H1 (cell line): ENCODE results near the gene CCR9. TPM values are rescaled to one million over a fixed set of nuclear protein-coding genes. Genes with fewer than 3 reads are reported as not detected.

Source experiments
- CTCF ChIA-PET: fragments of 300-600 bp; sonication (Branson Sonifier 250); formaldehyde crosslinking; loops from one replicate; lab custom pipeline; 2021; ENCODE audit not compliant: partially characterized antibody; lab: Charles Lee
- POLR2A ChIA-PET: fragments of 300-600 bp; sonication (Branson Sonifier 250); formaldehyde crosslinking; loops from one replicate; lab custom pipeline; 2021; ENCODE audit warnings: inconsistent platforms; ENCODE audit not compliant: partially characterized antibody; lab: Charles Lee
- DNase-seq, 2 experiments: peaks; one replicate each; pipeline versions ENCODE4 v3.0.0 to v3.0.0-alpha.2; 2010 to 2022; ENCODE audit warnings: low spot score in 2 of 2, low read depth in 1 of 2, mixed read lengths in 1 of 2
- FAIRE-seq: peaks from 2 replicates; lab custom pipeline; 2011; peaks lifted over from hg19 to GRCh38; lab: Jason Lieb, UNC
- H2AFZ ChIP-seq: 2 replicates; pipeline ENCODE4 v1.8.1; 2012; ENCODE audit warnings: low read length, inconsistent platforms
- H2AK5ac ChIP-seq: 2 replicates; pipeline ENCODE4 v1.6.1; 2013; ENCODE audit warnings: low read depth, low read length
- H2BK120ac ChIP-seq: replicated peaks from 2 replicates; pipeline ENCODE3; 2013; ENCODE audit warnings: low read depth, low read length, inconsistent platforms
- H2BK12ac ChIP-seq: 2 replicates; pipeline ENCODE4 v1.6.1; 2013; ENCODE audit warnings: low read depth, low read length
- H2BK15ac ChIP-seq: 2 replicates; pipeline ENCODE4 v1.6.1; 2013; ENCODE audit warnings: low read length
- H2BK20ac ChIP-seq: 2 replicates; pipeline ENCODE4 v1.6.1; 2013; ENCODE audit warnings: low read length
- H2BK5ac ChIP-seq: 2 replicates; pipeline ENCODE4 v1.6.1; 2013; ENCODE audit warnings: low read depth, low read length
- H3K14ac ChIP-seq: 2 replicates; pipeline ENCODE4 v1.6.1; 2013; ENCODE audit warnings: inconsistent platforms; ENCODE audit not compliant: insufficient read length
- H3K18ac ChIP-seq: 2 replicates; pipeline ENCODE4 v1.6.1; 2013; ENCODE audit warnings: low read length; ENCODE audit errors: extremely low read depth
- H3K23ac ChIP-seq: 2 replicates; pipeline ENCODE4 v1.6.1; 2013; ENCODE audit warnings: inconsistent platforms; ENCODE audit not compliant: insufficient read length
- H3K23me2 ChIP-seq: 2 replicates; pipeline ENCODE4 v1.6.1; 2013; ENCODE audit warnings: low read depth, low read length
- H3K27ac ChIP-seq: 2 replicates; pipeline ENCODE4 v1.6.1; 2011; ENCODE audit warnings: low read depth, low read length, inconsistent platforms
- H3K27me3 ChIP-seq, 4 experiments: replicated peaks in 1 of 4; 1 replicate in 1 of 4; 2 replicates in 3 of 4; pipeline versions ENCODE4 v1.6.1 to v1.8.1; 2011 to 2013; ENCODE audit warnings: low read length in 3 of 4, mild to moderate bottlenecking in 3 of 4, inconsistent platforms in 2 of 4, mixed read lengths in 2 of 4, moderate library complexity in 1 of 4; ENCODE audit not compliant: control insufficient read depth in 3 of 4, insufficient read depth in 3 of 4; ENCODE audit errors: extremely low read depth in 1 of 4
- H3K36me3 ChIP-seq, 4 experiments: 2 replicates each; pipeline versions ENCODE4 v1.6.1 to v1.8.1; 2011 to 2013; ENCODE audit warnings: mild to moderate bottlenecking in 4 of 4, low read length in 3 of 4, moderate library complexity in 2 of 4, control low read depth in 1 of 4, inconsistent platforms in 1 of 4; ENCODE audit not compliant: insufficient read depth in 4 of 4, control insufficient read depth in 2 of 4
- H3K4ac ChIP-seq: replicated peaks from 2 replicates; pipeline ENCODE3; 2013; ENCODE audit warnings: low read length, low read depth, mixed read lengths, inconsistent platforms; ENCODE audit not compliant: insufficient read length
- H3K4me1 ChIP-seq, 4 experiments: replicated peaks in 1 of 4; 1 replicate in 1 of 4; 2 replicates in 3 of 4; pipeline versions ENCODE4 v1.6.1 to v1.8.1; 2011 to 2013; ENCODE audit warnings: low read length in 3 of 4, inconsistent platforms in 2 of 4, mixed read lengths in 1 of 4; ENCODE audit not compliant: insufficient read depth in 4 of 4, control insufficient read depth in 3 of 4
- H3K4me2 ChIP-seq, 2 experiments: 2 replicates each; pipeline versions ENCODE4 v1.6.1 to v1.8.1; 2011 to 2013; ENCODE audit warnings: low read depth in 2 of 2, low read length in 2 of 2, control low read depth in 1 of 2, inconsistent platforms in 1 of 2, mild to moderate bottlenecking in 1 of 2; ENCODE audit not compliant: insufficient read depth in 1 of 2
- H3K4me3 ChIP-seq, 4 experiments: fragments of 200-600, 300-600 bp in 1 of 4; sonication (generic), shearing (Covaris generic), sonication (Bioruptor Twin) in 1 of 4; 2 replicates each; pipeline versions ENCODE4 v1.5.1 to v1.8.1; 2011 to 2016; ENCODE audit warnings: low read length in 4 of 4, low read depth in 3 of 4, control low read depth in 2 of 4, inconsistent platforms in 2 of 4, mild to moderate bottlenecking in 2 of 4, mixed read lengths in 1 of 4, moderate library complexity in 1 of 4; ENCODE audit not compliant: insufficient read depth in 2 of 4; ENCODE audit errors: extremely low read depth in 1 of 4
- H3K56ac ChIP-seq: replicated peaks from 2 replicates; pipeline ENCODE3; 2013; ENCODE audit warnings: low read depth, mild to moderate bottlenecking, mixed read lengths, low read length, inconsistent platforms; ENCODE audit not compliant: insufficient read length
- H3K79me1 ChIP-seq: 2 replicates; pipeline ENCODE4 v1.6.1; 2013; ENCODE audit warnings: low read depth, low read length, control low read depth
- H3K79me2 ChIP-seq, 2 experiments: 2 replicates each; pipeline versions ENCODE4 v1.6.1 to v1.8.1; 2012 to 2013; ENCODE audit warnings: low read length in 2 of 2, mild to moderate bottlenecking in 2 of 2, inconsistent platforms in 1 of 2; ENCODE audit not compliant: insufficient read depth in 2 of 2, control insufficient read depth in 1 of 2
- H3K9ac ChIP-seq, 4 experiments: replicated peaks in 1 of 4; 1 replicate in 1 of 4; 2 replicates in 3 of 4; pipeline versions ENCODE4 v1.6.1 to v1.8.1; 2011 to 2013; ENCODE audit warnings: low read depth in 3 of 4, low read length in 3 of 4, control low read depth in 2 of 4, mild to moderate bottlenecking in 2 of 4, moderate library complexity in 2 of 4, inconsistent platforms in 1 of 4; ENCODE audit errors: extremely low read depth in 1 of 4
- H3K9me3 ChIP-seq, 2 experiments: 2 replicates each; pipeline versions ENCODE4 v1.6.1 to v1.8.1; 2012 to 2013; ENCODE audit warnings: mild to moderate bottlenecking in 2 of 2, moderate library complexity in 2 of 2, control low read depth in 1 of 2, inconsistent platforms in 1 of 2, low read depth in 1 of 2, low read length in 1 of 2, mixed read lengths in 1 of 2; ENCODE audit not compliant: insufficient read depth in 2 of 2
- H4K20me1 ChIP-seq, 2 experiments: replicated peaks in 1 of 2; 2 replicates each; pipeline versions ENCODE3 to v1.8.1; 2011 to 2013; ENCODE audit warnings: inconsistent platforms in 2 of 2, low read length in 2 of 2, mild to moderate bottlenecking in 1 of 2; ENCODE audit not compliant: insufficient read depth in 2 of 2, control insufficient read depth in 1 of 2
- H4K5ac ChIP-seq: 2 replicates; pipeline ENCODE4 v1.6.1; 2013; ENCODE audit warnings: low read length, low read depth, mixed read lengths, inconsistent platforms; ENCODE audit not compliant: insufficient read length
- H4K8ac ChIP-seq: 2 replicates; pipeline ENCODE4 v1.8.0; 2013; ENCODE audit warnings: mild to moderate bottlenecking, moderate library complexity, low read length, inconsistent platforms; ENCODE audit not compliant: insufficient read depth; ENCODE audit errors: extremely low read depth
- H4K91ac ChIP-seq: replicated peaks from 2 replicates; pipeline ENCODE3; 2013; ENCODE audit warnings: low read length, mixed read lengths, inconsistent platforms; ENCODE audit not compliant: insufficient read length
- ATF2 ChIP-seq: IDR thresholded peaks from 2 replicates; pipeline ENCODE4 v1.6.1; 2012; ENCODE audit warnings: low read length, inconsistent platforms
- CBX5 ChIP-seq: fragments of 300-800, 300-1000 bp; sonication (generic); IDR thresholded peaks from 2 replicates; pipeline ENCODE4 v1.7.1; 2016; ENCODE audit warnings: antibody characterized with exemption, low read length, low read depth
- CHD1 ChIP-seq: IDR thresholded peaks from 2 replicates; pipeline ENCODE4 v1.6.1; 2012; ENCODE audit warnings: low read depth, low read length, improper control_type of control experiment
- CHD2 ChIP-seq: IDR thresholded peaks from 2 replicates; pipeline ENCODE4 v1.6.1; 2012; ENCODE audit warnings: low read length, improper control_type of control experiment
- EGR1 ChIP-seq: IDR thresholded peaks from 2 replicates; pipeline ENCODE4 v1.6.1; 2011; ENCODE audit warnings: low read depth, low read length, borderline replicate concordance
- NRF1 ChIP-seq: IDR thresholded peaks from 2 replicates; pipeline ENCODE4 v1.6.1; 2011; ENCODE audit warnings: mild to moderate bottlenecking, low read depth, low read length, improper control_type of control experiment
- POLR2AphosphoS5 ChIP-seq: IDR thresholded peaks from 2 replicates; pipeline ENCODE4 v1.6.1; 2011; ENCODE audit warnings: low read depth, low read length
- RXRA ChIP-seq: IDR thresholded peaks from 2 replicates; pipeline ENCODE4 v1.6.1; 2011; ENCODE audit warnings: low read depth, mild to moderate bottlenecking, low read length, moderate library complexity; ENCODE audit not compliant: insufficient read depth
- SIRT6 ChIP-seq: IDR thresholded peaks from one replicate; pipeline ENCODE4 v1.7.1; 2012; ENCODE audit warnings: low read length, inconsistent platforms
- SP1 ChIP-seq: IDR thresholded peaks from 2 replicates; pipeline ENCODE4 v1.6.1; 2011; ENCODE audit warnings: low read depth, low read length
- SRF ChIP-seq: IDR thresholded peaks from 2 replicates; pipeline ENCODE4 v1.6.1; 2011; ENCODE audit warnings: mild to moderate bottlenecking, low read depth, low read length, moderate library complexity
- YY1 ChIP-seq: IDR thresholded peaks from 2 replicates; pipeline ENCODE4 v1.6.1; 2011; ENCODE audit warnings: low read depth, mild to moderate bottlenecking, low read length
- WGBS, 2 experiments: shearing (Covaris generic) in 1 of 2; methylation state at CpG; one replicate each; pipeline versions ENCODE4 v1.1.6 to v1.1.7; 2013 to 2015; ENCODE audit warnings: low lambda C conversion rate in 2 of 2, mixed read lengths in 2 of 2, inconsistent platforms in 1 of 2, low coverage in 1 of 2, missing lambda C conversion rate in 1 of 2; ENCODE audit not compliant: insufficient replicate concordance in 2 of 2, insufficient coverage in 1 of 2, insufficient read length in 1 of 2; ENCODE audit errors: extremely low coverage in 1 of 2, missing lambda C conversion rate in 1 of 2; 5-methylcytosine and 5-hydroxymethylcytosine counted together
- polyA plus RNA-seq, 7 experiments: library from polyadenylated mRNA; depleted of rRNA in 3 of 7; stranded (reverse) in 5 of 7; unstranded in 2 of 7; fragments of >200 nt in 5 of 7; fragments of 200-250 nt in 2 of 7; gene quantifications; 1 replicate in 5 of 7; 2 replicates in 1 of 7; 4 replicates in 1 of 7; pipeline versions ENCODE4 v1.2.1 to v1.2.3, GENCODE V29; 2011 to 2013; ENCODE audit warnings: missing spikeins in 2 of 7, mixed read lengths in 2 of 7
- total RNA-seq: library from RNA; stranded (reverse); fragmentation: NEBNext Ultra II Directional; extraction: Animal tissue kit (Norgen Biotek cat#: 25700); gene quantifications from 2 replicates; pipeline ENCODE4 v1.2.1, GENCODE V29; 2021
- TF ChIP-seq, protein P1 (sequence below): IDR thresholded peaks from 2 replicates; pipeline ENCODE4 v1.6.1; 2011; ENCODE audit warnings: low read length, improper control_type of control experiment

CCR9 gene
- total and polyA plus RNA-seq, 2 of the 8 experiments (the other 6 are each of a cell fraction or from before 2014, with no cell fraction given): not detected

GRCh38 chr3:45932112-45932511, 45.8 kb downstream of the CCR9 start:
- Histone ChIP-seq H4K91ac (no peak overlapping the region), H3K79me1 (no peaks in the 10 kb centered on the region; the same call in 1 of the 2 replicates)
- no peak for FAIRE-seq
- TF ChIP-seq ATF2: no peak
- TF ChIP-seq POLR2AphosphoS5: no peak
- no peak for TF ChIP-seq NRF1
- no peak for TF ChIP-seq RXRA
- TF ChIP-seq EGR1: no peak
- TF ChIP-seq, protein P1, sequence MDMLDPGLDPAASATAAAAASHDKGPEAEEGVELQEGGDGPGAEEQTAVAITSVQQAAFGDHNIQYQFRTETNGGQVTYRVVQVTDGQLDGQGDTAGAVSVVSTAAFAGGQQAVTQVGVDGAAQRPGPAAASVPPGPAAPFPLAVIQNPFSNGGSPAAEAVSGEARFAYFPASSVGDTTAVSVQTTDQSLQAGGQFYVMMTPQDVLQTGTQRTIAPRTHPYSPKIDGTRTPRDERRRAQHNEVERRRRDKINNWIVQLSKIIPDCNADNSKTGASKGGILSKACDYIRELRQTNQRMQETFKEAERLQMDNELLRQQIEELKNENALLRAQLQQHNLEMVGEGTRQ: no peak
- no peak for TF ChIP-seq SRF
- TF ChIP-seq YY1: no peak
- TF ChIP-seq SP1: no peak
- TF ChIP-seq CHD2: no peak
- TF ChIP-seq SIRT6: no peak
- TF ChIP-seq CBX5: no peak
- TF ChIP-seq CHD1: no peak

More at GRCh38 chr3:45932112-45932511, 45.8 kb downstream of the CCR9 start:
- no peak overlapping the region for H3K14ac ChIP-seq
- H3K9me3 ChIP-seq: no peaks in the 10 kb centered on the region
- ChIA-PET CTCF (interaction anchor here (0.9 to 3.9 kb wide), 4 partner anchors 6 to 26 kb away, joined by 3 to 24 read pairs (median 3); no protein-coding TSS in a partner anchor), POLR2A (interaction anchor here (1.3 kb wide), 1 partner anchor 15 kb away, joined by 3 read pairs; no protein-coding TSS in a partner anchor)
- H3K36me3 ChIP-seq: peaks cover 8 to 45% (median 16%) of the 10 kb centered on the region in 4 experiments; a peak in 7 of 8 replicates
- H3K18ac ChIP-seq: no peak overlapping the region
- no peaks in the 10 kb centered on the region for H3K4me1 ChIP-seq
- H2AK5ac ChIP-seq: no peak overlapping the region
- 90% methylated on average over 4 of the region's 4 CpGs; no CpG with 5 or more reads in 1 of the 2 experiments for WGBS, 2 experiments
- H3K27me3 ChIP-seq: no peaks in the 10 kb centered on the region
- H2BK5ac ChIP-seq: no peak overlapping the region
- no peak overlapping the region for H2BK12ac ChIP-seq
- H4K20me1 ChIP-seq: peaks cover 0 to 9% of the 10 kb centered on the region in 2 experiments
- H3K27ac ChIP-seq: no peak overlapping the region
- no peak overlapping the region for H4K8ac ChIP-seq
- H3K9ac ChIP-seq: no peak overlapping the region
- no peak for DNase-seq
- H3K23ac ChIP-seq: no peak overlapping the region
- no peak overlapping the region for H2BK20ac ChIP-seq
- no peak overlapping the region for H3K56ac ChIP-seq
- H3K4me3 ChIP-seq: no peak overlapping the region
- H4K5ac ChIP-seq: no peak overlapping the region
- no peaks in the 10 kb centered on the region for H3K23me2 ChIP-seq
- H3K79me2 ChIP-seq: no peaks in the 10 kb centered on the region
- H2BK120ac ChIP-seq: no peak overlapping the region
- H3K4ac ChIP-seq: no peak overlapping the region
- no peak overlapping the region for H3K4me2 ChIP-seq
- no peak overlapping the region for H2BK15ac ChIP-seq
- no peak overlapping the region for H2AFZ ChIP-seq
